ENCODE measurements around the gene HDAC4.

The HDAC4 gene

DNA sequence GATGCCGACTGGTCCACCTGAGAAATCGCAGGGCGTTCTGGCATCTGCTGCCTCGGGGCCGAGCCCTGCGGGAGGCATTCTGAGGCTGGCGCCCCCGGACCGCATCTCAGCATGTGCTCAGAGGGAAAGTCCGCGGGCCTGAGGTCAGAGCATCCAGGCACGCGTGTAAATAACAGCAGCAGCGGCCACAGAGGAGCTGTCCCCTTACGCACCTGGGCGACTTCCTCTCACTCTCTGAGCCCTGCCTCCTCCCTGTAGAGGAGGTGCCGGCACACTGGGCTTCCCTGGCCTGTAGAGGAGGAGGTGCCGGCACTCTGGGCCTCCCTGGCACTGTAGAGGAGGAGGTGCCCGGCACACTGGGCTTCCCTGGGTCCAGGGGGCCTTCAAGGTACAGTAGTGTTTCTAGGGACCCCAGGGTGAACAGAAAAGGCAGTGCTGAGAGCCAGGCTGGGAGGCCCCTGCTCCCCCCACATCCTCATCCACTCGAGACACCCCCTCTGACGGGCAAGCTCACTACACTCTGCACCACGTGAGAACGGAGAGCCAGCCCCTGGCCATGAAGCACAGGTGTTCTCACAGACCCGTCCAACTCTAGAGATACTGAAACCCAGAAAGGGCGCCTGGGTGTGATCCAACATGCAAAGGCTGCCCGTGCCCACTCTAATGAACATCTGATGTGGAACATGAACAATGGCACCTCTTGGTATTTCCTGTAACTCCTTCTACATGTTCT lies 263.5 kb downstream of the HDAC4 start:
- no peak for DNase-seq (ENCODE audit: extremely low spot score)
- TF ChIP-seq FOXA1 (IDR thresholded peaks at IDR 0.05) (no peak), ELF4 (IDR thresholded peaks at IDR 0.05) (no peak), NFRKB (IDR thresholded peaks at IDR 0.05) (no peak), SUZ12 (IDR thresholded peaks at IDR 0.05) (no peak), SP1 (IDR thresholded peaks at IDR 0.05) (no peak), FOXM1 (IDR thresholded peaks at IDR 0.05; ENCODE audit: borderline replicate concordance) (no peak), L3MBTL2 (conservative IDR thresholded peaks at IDR 0.05) (no peak), FOXK2 (IDR thresholded peaks at IDR 0.05) (no peak), PKNOX1 (IDR thresholded peaks at IDR 0.05) (no peak), HDGF (IDR thresholded peaks at IDR 0.05; ENCODE audit: borderline replicate concordance) (no peak)
- ChIA-PET POLR2A (interaction anchor here (0.6 kb wide), 1 partner anchor 996 kb away, joined by 3 read pairs; no protein-coding TSS in a partner anchor), CTCF (no interaction called here)

- ChIA-PET CTCF (no interaction called here), POLR2A (no interaction called here)
- TF ChIP-seq LEF1 (IDR thresholded peaks at IDR 0.05; ENCODE audit: borderline replicate concordance) (no peak), HDGF (IDR thresholded peaks at IDR 0.05; ENCODE audit: borderline replicate concordance) (no peak), L3MBTL2 (conservative IDR thresholded peaks at IDR 0.05) (no peak), FOXM1 (IDR thresholded peaks at IDR 0.05; ENCODE audit: borderline replicate concordance) (no peak), PKNOX1 (IDR thresholded peaks at IDR 0.05) (no peak), ZNF384 (IDR thresholded peaks at IDR 0.05) (no peak), NFRKB (IDR thresholded peaks at IDR 0.05) (no peak), SP1 (IDR thresholded peaks at IDR 0.05) (no peak), BHLHE40 (IDR thresholded peaks at IDR 0.05; ENCODE audit: borderline replicate concordance) (no peak), TARDBP (IDR thresholded peaks at IDR 0.05) (no peak), FOXA1 (IDR thresholded peaks at IDR 0.05) (no peak), CTBP1 (IDR thresholded peaks at IDR 0.05; ENCODE audit: borderline replicate concordance) (no peak), ELF4 (IDR thresholded peaks at IDR 0.05) (no peak)
- no peak for DNase-seq (ENCODE audit: extremely low spot score)
Observed at GRCh38 chr2:239136762-239137161, 264.1 kb downstream of the HDAC4 start.

DNA sequence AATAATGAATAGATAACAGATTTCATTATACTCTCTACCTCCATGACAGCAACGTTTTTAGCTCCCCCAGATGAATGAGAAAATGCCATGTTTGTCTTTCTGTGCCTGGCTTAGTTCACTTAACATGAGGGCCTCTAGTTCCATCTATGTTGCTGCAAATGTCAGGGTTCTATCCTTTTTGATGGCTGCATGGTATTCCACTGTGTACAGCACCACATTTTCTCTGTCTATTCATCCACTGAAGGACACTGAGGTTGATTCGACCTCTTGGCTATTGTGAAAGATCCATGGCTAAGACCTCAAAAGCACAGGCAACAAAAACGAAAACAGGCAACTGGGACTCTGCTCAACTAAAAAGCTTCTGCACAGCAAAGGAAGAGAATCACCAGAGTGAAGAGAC lies 264.6 kb downstream of the HDAC4 start:
- CTCF ChIA-PET = no interaction called here
- no peak for TF ChIP-seq NFRKB (IDR thresholded peaks at IDR 0.05)
- no peak for TF ChIP-seq SUZ12 (IDR thresholded peaks at IDR 0.05)
- TF ChIP-seq FOXK2 (IDR thresholded peaks at IDR 0.05) = no peak
- no peak for TF ChIP-seq FOXA1 (IDR thresholded peaks at IDR 0.05)
- TF ChIP-seq TARDBP (IDR thresholded peaks at IDR 0.05) = no peak
- no peak for TF ChIP-seq LEF1 (IDR thresholded peaks at IDR 0.05; ENCODE audit: borderline replicate concordance)
- DNase-seq (ENCODE audit: extremely low spot score) = no peak
- POLR2A ChIA-PET = no interaction called here

GRCh38 chr2:239135531-239135930 lies 265.3 kb downstream of the HDAC4 start:
- TF ChIP-seq TARDBP (IDR thresholded peaks at IDR 0.05) (no peak), LEF1 (IDR thresholded peaks at IDR 0.05; ENCODE audit: borderline replicate concordance) (no peak), SUZ12 (IDR thresholded peaks at IDR 0.05) (no peak), ELF4 (IDR thresholded peaks at IDR 0.05) (no peak), CTBP1 (IDR thresholded peaks at IDR 0.05; ENCODE audit: borderline replicate concordance) (no peak), FOXK2 (IDR thresholded peaks at IDR 0.05) (no peak), NFRKB (IDR thresholded peaks at IDR 0.05) (no peak), L3MBTL2 (conservative IDR thresholded peaks at IDR 0.05) (no peak)
- ChIA-PET POLR2A (no interaction called here), CTCF (no interaction called here)
- DNase-seq (ENCODE audit: extremely low spot score) = no peak

DNA sequence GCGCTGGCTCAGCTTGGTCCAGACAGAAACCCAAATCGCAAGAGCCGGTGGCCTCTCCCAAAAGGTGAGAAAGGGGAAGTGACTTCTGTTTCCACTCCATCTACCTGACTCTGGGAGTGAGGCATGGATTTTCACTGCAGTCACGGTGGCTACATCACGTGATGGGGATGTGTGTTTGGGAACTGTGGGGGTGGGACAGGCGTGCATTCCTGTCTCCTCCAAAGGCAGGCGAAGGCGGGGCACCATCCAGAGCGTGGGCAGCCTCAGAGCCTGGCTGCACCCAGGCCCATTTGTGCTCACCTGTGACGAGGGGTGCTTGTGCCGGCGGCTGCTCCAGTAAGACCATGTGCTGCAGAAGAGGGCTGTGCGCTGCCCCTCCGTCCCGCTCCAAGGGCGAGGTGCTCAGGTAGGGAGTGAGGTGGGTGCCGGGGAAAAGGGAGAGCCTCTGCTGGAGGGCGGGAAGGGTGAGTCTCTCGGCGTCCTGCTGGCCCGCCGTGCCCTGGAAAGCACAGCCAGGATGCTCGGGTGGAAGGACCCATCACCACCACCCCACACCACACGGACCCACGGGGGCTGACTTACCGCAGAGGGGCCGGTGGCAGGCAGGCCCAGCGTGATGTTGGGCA lies 266.8 kb downstream of the HDAC4 start:
- ChIA-PET CTCF (no interaction called here), POLR2A (no interaction called here)
- TF ChIP-seq ELF4 (IDR thresholded peaks at IDR 0.05) (no peak), SP1 (IDR thresholded peaks at IDR 0.05) (no peak), L3MBTL2 (conservative IDR thresholded peaks at IDR 0.05) (no peak), FOXA1 (IDR thresholded peaks at IDR 0.05) (no peak), CTBP1 (IDR thresholded peaks at IDR 0.05; ENCODE audit: borderline replicate concordance) (no peak)
- no peak for DNase-seq (ENCODE audit: extremely low spot score)

DNA sequence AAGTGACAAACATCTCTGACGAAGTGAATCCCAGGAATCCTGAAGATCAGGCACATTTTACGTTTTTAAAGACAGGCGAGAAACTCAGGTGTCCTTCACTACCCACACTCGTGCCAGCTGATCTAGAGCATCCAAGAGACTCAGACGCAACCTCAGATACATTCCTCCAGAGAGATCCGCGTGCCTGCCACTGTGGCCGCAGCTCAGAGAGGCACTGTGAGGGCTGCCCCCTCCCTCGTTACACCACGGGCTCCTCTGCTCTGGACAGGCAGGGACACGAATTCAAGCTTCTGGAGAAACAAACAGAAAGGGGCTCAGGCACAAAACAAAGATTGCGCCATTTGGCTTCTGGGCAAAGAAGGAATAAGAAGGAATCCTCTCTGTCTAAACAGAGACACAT lies 268.0 kb downstream of the HDAC4 start:
- DNase-seq (ENCODE audit: extremely low spot score) = no peak
- no peak for TF ChIP-seq BHLHE40 (IDR thresholded peaks at IDR 0.05; ENCODE audit: borderline replicate concordance)
- no peak for TF ChIP-seq FOXA1 (IDR thresholded peaks at IDR 0.05)
- TF ChIP-seq FOXK2 (IDR thresholded peaks at IDR 0.05) = no peak
- TF ChIP-seq ARNT (IDR thresholded peaks at IDR 0.05) = no peak
- no peak for TF ChIP-seq CTBP1 (IDR thresholded peaks at IDR 0.05; ENCODE audit: borderline replicate concordance)
- TF ChIP-seq PKNOX1 (IDR thresholded peaks at IDR 0.05) = no peak
- no peak for TF ChIP-seq ZNF384 (IDR thresholded peaks at IDR 0.05)
- no peak for TF ChIP-seq FOXM1 (IDR thresholded peaks at IDR 0.05; ENCODE audit: borderline replicate concordance)
- TF ChIP-seq ELF4 (IDR thresholded peaks at IDR 0.05) = no peak
- TF ChIP-seq L3MBTL2 (conservative IDR thresholded peaks at IDR 0.05) = no peak
- TF ChIP-seq HDGF (IDR thresholded peaks at IDR 0.05; ENCODE audit: borderline replicate concordance) = no peak
- TF ChIP-seq SP1 (IDR thresholded peaks at IDR 0.05) = no peak
- no peak for TF ChIP-seq TARDBP (IDR thresholded peaks at IDR 0.05)
- no peak for TF ChIP-seq LEF1 (IDR thresholded peaks at IDR 0.05; ENCODE audit: borderline replicate concordance)
- TF ChIP-seq SUZ12 (IDR thresholded peaks at IDR 0.05) = no peak
- ChIA-PET POLR2A (no interaction called here), CTCF (no interaction called here)

Data from HEK293T (cell line).